ENCODE measurements around the gene CHD3. TPM values are rescaled to one million over a fixed set of nuclear protein-coding genes. Genes with fewer than 3 reads are reported as not detected.

Gene CHD3
- total RNA-seq, 1 experiment from 2014 or later: 27.9 TPM

DNA sequence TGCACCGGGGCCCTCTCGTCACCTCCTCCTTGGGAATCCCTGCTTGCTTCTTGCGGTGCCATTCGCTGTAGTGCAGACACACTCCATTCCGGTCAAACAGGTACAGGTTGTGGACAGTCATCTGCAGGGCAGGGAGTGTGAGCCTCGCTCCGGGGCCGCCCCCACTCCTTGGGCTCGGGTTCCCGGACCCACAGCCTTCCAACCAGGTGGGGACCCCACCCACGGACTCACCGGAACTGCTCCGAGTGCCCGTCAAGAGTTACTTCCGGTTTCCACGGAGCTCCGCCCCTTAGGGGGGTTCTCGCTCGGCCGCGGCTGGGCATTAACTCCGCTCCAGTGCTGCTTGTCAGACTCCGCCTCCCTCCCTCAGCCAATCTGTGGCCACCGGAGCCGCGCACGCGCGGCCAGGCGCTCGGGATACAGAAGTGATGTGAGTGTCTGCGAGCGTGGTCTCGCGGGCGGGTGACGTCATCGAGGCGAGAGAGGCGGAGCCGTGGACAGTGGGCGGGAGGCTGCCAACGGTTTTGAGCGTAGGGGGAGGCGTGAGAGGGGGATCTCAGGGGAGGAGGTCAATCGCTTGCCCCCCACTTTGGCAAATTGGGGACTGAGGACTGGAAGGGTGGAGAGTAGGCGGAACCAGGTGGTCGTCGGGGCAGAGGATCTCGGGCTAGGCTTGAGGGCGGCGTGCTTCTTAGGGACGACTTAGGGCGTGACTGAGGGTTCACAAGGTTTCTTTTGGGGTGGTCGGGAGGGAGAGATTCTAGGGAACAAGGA is 43.3 kb downstream of the CHD3 start, which contains the start of the genes CNTROB and TRAPPC1:
TSS of gene CNTROB (plus strand) at position 498 of the 774 bp plus-strand sequence. CDS start 874 bp downstream, outside the sequence.
TSS of gene TRAPPC1 (minus strand) at position 238 of the 774 bp plus-strand sequence. CDS start at position 121, 117 bp downstream.
- peak within 1 kb of the TSS; percentile 80 for H3K4me3 ChIP-seq (ENCODE audit: low read depth, low read length)
- no peaks in the 10 kb centered on the region for H3K36me3 ChIP-seq (ENCODE audit: control insufficient read depth, insufficient read depth, low read length)
- ChIA-PET CTCF (interaction anchor here (0.7 to 3.1 kb wide), 8 partner anchors 16 to 456 kb away, joined by 3 to 14 read pairs (median 6); partner anchors contain the start of genes NAA38 and RNF227), POLR2A (interaction anchor here (0.5 to 1.8 kb wide), 5 partner anchors 15 to 211 kb away, joined by 3 to 10 read pairs (median 4); partner anchors contain the start of gene RNF227)
- H3K27me3 ChIP-seq (replicated peaks; ENCODE audit: control insufficient read depth, insufficient read depth, low read length): no peaks in the 10 kb centered on the region
- H3K4me1 ChIP-seq: 0 out of 2 replicates have a peak, but pooled peaks cover 2% of the 10 kb centered on the region
- peaks cover 11% of the 10 kb centered on the region for H3K4me1 Mint-ChIP-seq (ENCODE audit: low read depth, unreplicated experiment)
- H3K4me3 Mint-ChIP-seq (ENCODE audit: unreplicated experiment): peak within 1 kb of the TSS; percentile 99
- H3K9me3 Mint-ChIP-seq (ENCODE audit: unreplicated experiment): no peaks in the 10 kb centered on the region
- TF ChIP-seq, protein P1, sequence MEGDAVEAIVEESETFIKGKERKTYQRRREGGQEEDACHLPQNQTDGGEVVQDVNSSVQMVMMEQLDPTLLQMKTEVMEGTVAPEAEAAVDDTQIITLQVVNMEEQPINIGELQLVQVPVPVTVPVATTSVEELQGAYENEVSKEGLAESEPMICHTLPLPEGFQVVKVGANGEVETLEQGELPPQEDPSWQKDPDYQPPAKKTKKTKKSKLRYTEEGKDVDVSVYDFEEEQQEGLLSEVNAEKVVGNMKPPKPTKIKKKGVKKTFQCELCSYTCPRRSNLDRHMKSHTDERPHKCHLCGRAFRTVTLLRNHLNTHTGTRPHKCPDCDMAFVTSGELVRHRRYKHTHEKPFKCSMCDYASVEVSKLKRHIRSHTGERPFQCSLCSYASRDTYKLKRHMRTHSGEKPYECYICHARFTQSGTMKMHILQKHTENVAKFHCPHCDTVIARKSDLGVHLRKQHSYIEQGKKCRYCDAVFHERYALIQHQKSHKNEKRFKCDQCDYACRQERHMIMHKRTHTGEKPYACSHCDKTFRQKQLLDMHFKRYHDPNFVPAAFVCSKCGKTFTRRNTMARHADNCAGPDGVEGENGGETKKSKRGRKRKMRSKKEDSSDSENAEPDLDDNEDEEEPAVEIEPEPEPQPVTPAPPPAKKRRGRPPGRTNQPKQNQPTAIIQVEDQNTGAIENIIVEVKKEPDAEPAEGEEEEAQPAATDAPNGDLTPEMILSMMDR (IDR thresholded peaks at IDR 0.05; ENCODE audit: insufficient read depth in 1 of 2, low read depth in 1 of 2, low read length in 1 of 2, severe bottlenecking in 1 of 2, unreplicated experiment in 1 of 2): no peak
- peak; percentile 95 to 97 for DNase-seq
- BruUV-seq (replicated peaks): no TSS peak
- H3K9me3 ChIP-seq: no peaks in the 10 kb centered on the region
- H3K27me3 Mint-ChIP-seq (ENCODE audit: insufficient read depth, unreplicated experiment): no peaks in the 10 kb centered on the region
- H3K36me3 Mint-ChIP-seq (ENCODE audit: insufficient read depth, unreplicated experiment): peaks cover 6% of the 10 kb centered on the region
- H3K27ac Mint-ChIP-seq (ENCODE audit: unreplicated experiment): peak within 1 kb of the TSS; percentile 97
- intact Hi-C loops (cut with micrococcal nuclease; ENCODE audit: unreplicated experiment): loop anchor here (1.0 to 5.0 kb wide), 2 partner anchors 19 to 60 kb away; no protein-coding TSS in a partner anchor

DNA sequence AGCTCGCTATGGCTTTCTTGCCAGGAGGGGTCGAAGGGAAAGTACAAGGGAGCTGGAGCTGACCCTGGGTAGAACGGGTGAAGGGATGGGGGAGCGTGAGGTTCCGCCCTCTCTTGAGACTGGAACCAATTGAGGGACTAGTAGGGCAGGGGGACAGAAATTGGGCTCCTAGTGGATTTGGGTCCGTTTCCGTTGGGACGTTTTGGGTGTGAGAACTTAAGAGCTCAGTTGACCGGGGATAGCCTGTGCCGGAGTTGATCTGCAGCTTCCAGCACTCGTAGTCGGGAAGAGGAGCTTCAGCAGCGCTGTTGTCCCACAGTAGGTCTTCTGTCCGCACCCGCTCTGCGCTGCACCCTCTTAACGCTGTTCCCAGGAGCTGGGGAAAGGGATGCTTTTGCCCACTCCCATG is 43.9 kb downstream of the CHD3 start:
- 0 out of 2 replicates have a peak, but pooled peaks cover 2% of the 10 kb centered on the region for H3K4me1 ChIP-seq
- DNase-seq: no peak
- Mint-ChIP-seq H3K36me3 (ENCODE audit: insufficient read depth, unreplicated experiment) (peaks cover 6% of the 10 kb centered on the region), H3K27me3 (ENCODE audit: insufficient read depth, unreplicated experiment) (no peaks in the 10 kb centered on the region), H3K4me3 (ENCODE audit: unreplicated experiment) (peak overlapping the region; percentile 99), H3K4me1 (ENCODE audit: low read depth, unreplicated experiment) (peaks cover 11% of the 10 kb centered on the region), H3K9me3 (ENCODE audit: unreplicated experiment) (no peaks in the 10 kb centered on the region), H3K27ac (ENCODE audit: unreplicated experiment) (peak overlapping the region; percentile 97)
- no peaks in the 10 kb centered on the region for H3K9me3 ChIP-seq
- TSS peak; percentile 73 for BruUV-seq (replicated peaks)
- no peaks in the 10 kb centered on the region for H3K27me3 ChIP-seq (replicated peaks; ENCODE audit: control insufficient read depth, insufficient read depth, low read length)
- POLR2A ChIA-PET: interaction anchor here (0.5 to 1.8 kb wide), 3 partner anchors 15 to 212 kb away, joined by 4 to 10 read pairs (median 7); partner anchors contain the start of gene RNF227
- H3K4me3 ChIP-seq (ENCODE audit: low read depth, low read length): peak overlapping the region; percentile 80
- intact Hi-C loops (cut with micrococcal nuclease; ENCODE audit: unreplicated experiment): loop anchor here (1.0 to 5.0 kb wide), 2 partner anchors 19 to 60 kb away; no protein-coding TSS in a partner anchor
- CTCF ChIA-PET: interaction anchor here (0.7 to 3.1 kb wide), 9 partner anchors 17 to 124 kb away, joined by 3 to 14 read pairs (median 5); partner anchors contain the start of genes NAA38 and RNF227
- no peaks in the 10 kb centered on the region for H3K36me3 ChIP-seq (ENCODE audit: control insufficient read depth, insufficient read depth, low read length)
- TF ChIP-seq, protein P1 (IDR thresholded peaks at IDR 0.05; ENCODE audit: insufficient read depth in 1 of 2, low read depth in 1 of 2, low read length in 1 of 2, severe bottlenecking in 1 of 2, unreplicated experiment in 1 of 2): no peak

DNA sequence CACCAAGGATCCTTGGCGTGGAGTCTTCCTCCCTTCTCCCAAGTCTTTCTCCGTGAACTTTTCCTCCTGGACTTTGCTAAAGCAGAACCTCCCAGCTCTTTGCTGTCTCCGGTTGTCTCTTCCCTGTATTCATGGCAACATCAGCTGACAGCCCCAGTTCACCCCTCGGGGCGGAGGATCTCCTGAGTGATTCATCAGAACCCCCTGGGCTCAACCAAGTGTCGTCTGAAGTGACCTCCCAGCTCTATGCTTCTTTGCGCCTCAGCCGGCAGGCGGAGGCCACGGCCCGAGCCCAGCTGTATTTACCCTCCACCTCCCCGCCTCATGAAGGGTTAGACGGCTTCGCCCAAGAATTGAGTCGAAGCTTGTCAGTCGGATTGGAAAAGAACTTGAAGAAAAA is 44.4 kb downstream of the CHD3 start:
- TF ChIP-seq, protein P1 (IDR thresholded peaks at IDR 0.05; ENCODE audit: insufficient read depth in 1 of 2, low read depth in 1 of 2, low read length in 1 of 2, severe bottlenecking in 1 of 2, unreplicated experiment in 1 of 2): peak in 1 of 2 experiments; percentile 30
- intact Hi-C loops (cut with micrococcal nuclease; ENCODE audit: unreplicated experiment): loop anchor here (1.0 to 5.0 kb wide), 2 partner anchors 20 to 59 kb away; no protein-coding TSS in a partner anchor
- H3K4me1 Mint-ChIP-seq (ENCODE audit: low read depth, unreplicated experiment): peaks cover 11% of the 10 kb centered on the region
- Histone ChIP-seq H3K4me1 (0 out of 2 replicates have a peak, but pooled peaks cover 2% of the 10 kb centered on the region), H3K4me3 (ENCODE audit: low read depth, low read length) (peak overlapping the region; percentile 80), H3K36me3 (ENCODE audit: control insufficient read depth, insufficient read depth, low read length) (no peaks in the 10 kb centered on the region), H3K27me3 (replicated peaks; ENCODE audit: control insufficient read depth, insufficient read depth, low read length) (no peaks in the 10 kb centered on the region), H3K9me3 (no peaks in the 10 kb centered on the region)
- ChIA-PET CTCF (interaction anchor here (0.7 to 3.1 kb wide), 7 partner anchors 17 to 123 kb away, joined by 3 to 14 read pairs (median 7); partner anchors contain the start of gene RNF227), POLR2A (interaction anchor here (1.8 kb wide), 1 partner anchor 17 kb away, joined by 10 read pairs; the partner anchor contains the start of gene RNF227)
- no peaks in the 10 kb centered on the region for H3K27me3 Mint-ChIP-seq (ENCODE audit: insufficient read depth, unreplicated experiment)
- no TSS peak for BruUV-seq (replicated peaks)
- H3K36me3 Mint-ChIP-seq (ENCODE audit: insufficient read depth, unreplicated experiment): peaks cover 6% of the 10 kb centered on the region
- H3K27ac Mint-ChIP-seq (ENCODE audit: unreplicated experiment): peak overlapping the region; percentile 97
- H3K4me3 Mint-ChIP-seq (ENCODE audit: unreplicated experiment): peak overlapping the region; percentile 99
- DNase-seq: peak; percentile 29 to 40
- H3K9me3 Mint-ChIP-seq (ENCODE audit: unreplicated experiment): no peaks in the 10 kb centered on the region

Data from Caco-2 (cell line).